H9 (cell line): ENCODE data around the gene LLCFC1. TPM values are rescaled to one million over a fixed set of nuclear protein-coding genes. Genes with fewer than 3 reads are reported as not detected.

Experiments used
- DNase-seq: peaks from one replicate; pipeline ENCODE4 v3.0.0-alpha.2; 2017
- H2AFZ ChIP-seq: one replicate; pipeline ENCODE4 v1.6.1; 2013; ENCODE audit warnings: mild to moderate bottlenecking, low read length, control low read depth, moderate library complexity
- H2AK5ac ChIP-seq: 2 replicates; pipeline ENCODE4 v1.6.1; 2013; ENCODE audit warnings: low read length, control low read depth, mixed read lengths; ENCODE audit not compliant: insufficient read length
- H2BK120ac ChIP-seq: one replicate; pipeline ENCODE4 v1.6.1; 2013; ENCODE audit warnings: low read depth, mild to moderate bottlenecking, low read length, control low read depth, inconsistent platforms; ENCODE audit not compliant: poor library complexity, severe bottlenecking
- H2BK12ac ChIP-seq: 2 replicates; pipeline ENCODE4 v1.6.1; 2013; ENCODE audit warnings: low read length, control low read depth, mixed read lengths, low read depth; ENCODE audit not compliant: insufficient read length
- H2BK15ac ChIP-seq: 2 replicates; pipeline ENCODE4 v1.6.1; 2013; ENCODE audit warnings: low read depth, low read length, control low read depth
- H2BK20ac ChIP-seq: one replicate; pipeline ENCODE4 v1.6.1; 2013; ENCODE audit warnings: low read depth, mild to moderate bottlenecking, low read length, control low read depth, inconsistent platforms; ENCODE audit not compliant: poor library complexity, severe bottlenecking
- H2BK5ac ChIP-seq: 2 replicates; pipeline ENCODE4 v1.6.1; 2013; ENCODE audit warnings: low read length, control low read depth, mixed read lengths; ENCODE audit not compliant: insufficient read length
- H3K14ac ChIP-seq: 2 replicates; pipeline ENCODE4 v1.6.1; 2013; ENCODE audit warnings: low read length, control low read depth; ENCODE audit not compliant: insufficient read depth
- H3K18ac ChIP-seq: 2 replicates; pipeline ENCODE4 v1.6.1; 2013; ENCODE audit warnings: low read depth, mild to moderate bottlenecking, mixed read lengths, low read length, control low read depth; ENCODE audit not compliant: insufficient read length
- H3K23ac ChIP-seq: 2 replicates; pipeline ENCODE4 v1.6.1; 2013; ENCODE audit warnings: low read length, control low read depth, mixed read lengths, low read depth; ENCODE audit not compliant: insufficient read length
- H3K23me2 ChIP-seq: 2 replicates; pipeline ENCODE4 v1.6.1; 2013; ENCODE audit warnings: low read depth, mild to moderate bottlenecking, mixed read lengths, low read length, control low read depth; ENCODE audit not compliant: insufficient read length, poor library complexity, severe bottlenecking
- H3K27ac ChIP-seq: 2 replicates; pipeline ENCODE4 v1.5.1; 2013; ENCODE audit warnings: low read length, control low read depth, mixed read lengths, low read depth; ENCODE audit not compliant: insufficient read length
- H3K27me3 ChIP-seq: 2 replicates; pipeline ENCODE4 v1.6.1; 2013; ENCODE audit warnings: low read length, control low read depth, inconsistent platforms; ENCODE audit not compliant: insufficient read depth
- H3K4ac ChIP-seq: 2 replicates; pipeline ENCODE4 v1.6.1; 2013; ENCODE audit warnings: low read depth, mild to moderate bottlenecking, control low read depth, inconsistent platforms, low read length, moderate library complexity
- H3K4me1 ChIP-seq: 2 replicates; pipeline ENCODE4 v1.6.1; 2013; ENCODE audit warnings: low read length, control low read depth, inconsistent platforms; ENCODE audit not compliant: insufficient read depth
- H3K4me2 ChIP-seq: 2 replicates; pipeline ENCODE4 v1.6.1; 2013; ENCODE audit warnings: low read length, control low read depth, mixed read lengths; ENCODE audit not compliant: insufficient read length, insufficient read depth
- H3K56ac ChIP-seq: 2 replicates; pipeline ENCODE4 v1.6.1; 2013; ENCODE audit warnings: low read depth, mild to moderate bottlenecking, mixed read lengths, low read length, control low read depth; ENCODE audit not compliant: insufficient read length
- H3K79me1 ChIP-seq: 2 replicates; pipeline ENCODE4 v1.6.1; 2013; ENCODE audit warnings: low read depth, mild to moderate bottlenecking, moderate library complexity, low read length, control low read depth, inconsistent platforms; ENCODE audit not compliant: insufficient read depth, poor library complexity, severe bottlenecking
- H3K79me2 ChIP-seq: 2 replicates; pipeline ENCODE4 v1.6.1; 2013; ENCODE audit warnings: low read length, control low read depth, inconsistent platforms; ENCODE audit not compliant: insufficient read depth
- H3K9ac ChIP-seq: 2 replicates; pipeline ENCODE4 v1.6.1; 2013; ENCODE audit warnings: low read length, control low read depth, mixed read lengths; ENCODE audit not compliant: insufficient read length; ENCODE audit errors: extremely low read depth
- H3K9me3 ChIP-seq: one replicate; pipeline ENCODE4 v1.6.1; 2013; ENCODE audit warnings: low read depth, low read length, inconsistent platforms; ENCODE audit not compliant: control insufficient read depth
- H3T11ph ChIP-seq: one replicate; pipeline ENCODE4 v1.6.1; 2013; ENCODE audit warnings: mild to moderate bottlenecking, low read length, control low read depth, inconsistent platforms
- H4K20me1 ChIP-seq: one replicate; pipeline ENCODE4 v1.6.1; 2013; ENCODE audit not compliant: control insufficient read depth, insufficient read length, insufficient read depth
- H4K5ac ChIP-seq: 2 replicates; pipeline ENCODE4 v1.6.1; 2013; ENCODE audit warnings: low read depth, mild to moderate bottlenecking, mixed read lengths, low read length, control low read depth; ENCODE audit not compliant: insufficient read length
- H4K8ac ChIP-seq: replicated peaks from 2 replicates; pipeline ENCODE4 v1.6.1; 2013; ENCODE audit warnings: low read length, control low read depth, mixed read lengths, low read depth; ENCODE audit not compliant: insufficient read length
- H4K91ac ChIP-seq: 2 replicates; pipeline ENCODE4 v1.6.1; 2013; ENCODE audit warnings: low read depth, mild to moderate bottlenecking, moderate library complexity, mixed read lengths, low read length, control low read depth; ENCODE audit not compliant: insufficient read length
- H3K27ac Mint-ChIP-seq, 3 experiments: 2 replicates in 2 of 3; 3 replicates in 1 of 3; pipeline ENCODE4 v1.8.0; 2020 to 2021; ENCODE audit warnings: mixed read lengths in 3 of 3, mild to moderate bottlenecking in 1 of 3, moderate library complexity in 1 of 3
- H3K27me3 Mint-ChIP-seq: 2 replicates; pipeline ENCODE4 v1.8.0; 2021; ENCODE audit warnings: low read depth, mild to moderate bottlenecking, moderate library complexity, mixed read lengths
- H3K36me3 Mint-ChIP-seq, 3 experiments: 2 replicates in 2 of 3; 3 replicates in 1 of 3; pipeline ENCODE4 v1.8.0; 2020 to 2021; ENCODE audit warnings: low read depth in 3 of 3, mixed read lengths in 3 of 3; ENCODE audit not compliant: insufficient read depth in 1 of 3
- H3K4me1 Mint-ChIP-seq, 2 experiments: 2 replicates each; pipeline ENCODE4 v1.8.0; 2020; ENCODE audit warnings: mixed read lengths in 2 of 2
- H3K4me3 Mint-ChIP-seq, 2 experiments: 2 replicates in 1 of 2; 3 replicates in 1 of 2; pipeline ENCODE4 v1.8.0; 2020 to 2021; ENCODE audit warnings: mild to moderate bottlenecking in 2 of 2, mixed read lengths in 2 of 2, moderate library complexity in 1 of 2
- H3K9me3 Mint-ChIP-seq, 2 experiments: 2 replicates in 1 of 2; 3 replicates in 1 of 2; pipeline ENCODE4 v1.8.0; 2020; ENCODE audit warnings: mild to moderate bottlenecking in 2 of 2, mixed read lengths in 2 of 2, moderate library complexity in 1 of 2
- CTCF ChIP-seq: fragments of 200-600 bp; sonication (generic); conservative IDR thresholded peaks from 3 replicates; pipeline ENCODE4 v1.8.0; 2021; ENCODE audit warnings: antibody characterized with exemption, mild to moderate bottlenecking
- WGBS: extraction: QIAGEN DNeasy Blood & Tissue Kit; methylation state at CpG from one replicate; pipeline ENCODE4 v1.1.7; 2013; ENCODE audit warnings: missing lambda C conversion rate, low lambda C conversion rate, mixed read lengths; ENCODE audit not compliant: insufficient read length; ENCODE audit errors: extremely low coverage; 5-methylcytosine and 5-hydroxymethylcytosine counted together
- total RNA-seq: library from RNA; stranded (reverse); gene quantifications from 2 replicates; pipeline ENCODE4 v1.2.1, GENCODE V29; 2021

Gene LLCFC1
- total RNA-seq, 1 experiment from 2014 or later: not detected

GRCh38 chr7:142961595-142961972 lies 22.3 kb downstream of the LLCFC1 start:
- peaks cover 41 to 53% of the 10 kb centered on the region in 2 experiments for H3K4me1 Mint-ChIP-seq
- DNase-seq: no peak

More at GRCh38 chr7:142961595-142961972, 22.3 kb downstream of the LLCFC1 start:
- Histone ChIP-seq H3K4ac (no peak overlapping the region), H3K79me2 (no peaks in the 10 kb centered on the region), H2BK5ac (no peak overlapping the region), H3K9me3 (no peaks in the 10 kb centered on the region), H4K5ac (no peak overlapping the region), H2BK120ac (no peak overlapping the region), H3K14ac (no peak overlapping the region), H3K27ac (no peak overlapping the region), H4K91ac (no peak overlapping the region), H3K79me1 (no peaks in the 10 kb centered on the region), H3K4me1 (peaks cover 7% of the 10 kb centered on the region; the same call in 1 of the 2 replicates), H3K27me3 (no peaks in the 10 kb centered on the region), H3K56ac (no peak overlapping the region), H3K9ac (no peak overlapping the region), H2BK15ac (no peak overlapping the region), H2AK5ac (no peak overlapping the region), H4K8ac (no peak overlapping the region), H3K23me2 (no peaks in the 10 kb centered on the region), H3T11ph (no peak overlapping the region), H4K20me1 (no peaks in the 10 kb centered on the region), H2AFZ (no peak overlapping the region), H3K18ac (no peak overlapping the region), H3K23ac (no peak overlapping the region), H3K4me2 (no peak overlapping the region), H2BK20ac (no peak overlapping the region), H2BK12ac (no peak overlapping the region)
- Mint-ChIP-seq H3K27me3 (peaks cover 6% of the 10 kb centered on the region), H3K36me3 (peaks cover 0 to 6% (median 0%) of the 10 kb centered on the region in 3 experiments; a peak in 4 of 7 replicates), H3K4me3 (no peak overlapping the region; a peak in 1 of 5 replicates), H3K27ac (no peak overlapping the region), H3K9me3 (peaks cover 0 to under 1% of the 10 kb centered on the region in 2 experiments; a peak in 1 of 5 replicates)
- no peak for TF ChIP-seq CTCF
- WGBS: no CpG with 5 or more reads among the region's 4 CpGs
